Mononuclear cell (primary cell): Measurements from ENCODE around the gene PSMD14. TPM values are rescaled to one million over a fixed set of nuclear protein-coding genes. Genes with fewer than 3 reads are reported as not detected.
"Not testable (repeated sequence)": the region's sequence is repeated elsewhere in the genome, so short reads cannot be mapped to it uniquely, and the experiment has no call there.

Source experiments
- H3K27me3 ChIP-seq: 2 replicates; pipeline ENCODE4 v1.6.0; 2011; ENCODE audit warnings: low read length, control low read depth; ENCODE audit not compliant: insufficient read depth
- H3K4me1 ChIP-seq: 2 replicates; pipeline ENCODE4 v1.5.1; 2011; ENCODE audit warnings: mild to moderate bottlenecking, low read length, control low read depth; ENCODE audit not compliant: insufficient read depth
- H3K4me3 ChIP-seq: 2 replicates; pipeline ENCODE4 v1.5.1; 2011; ENCODE audit warnings: mild to moderate bottlenecking, low read length, moderate library complexity
- H3K9me3 ChIP-seq: 2 replicates; pipeline ENCODE4 v1.5.1; 2011; ENCODE audit warnings: low read depth, mild to moderate bottlenecking, control low read depth, low read length
- total RNA-seq: library from RNA; depleted of rRNA; stranded (reverse); fragments of >200 nt; gene quantifications from one replicate; pipeline ENCODE4 v1.2.3, GENCODE V29; 2012

Gene PSMD14
- total RNA-seq = 34.2 TPM

DNA sequence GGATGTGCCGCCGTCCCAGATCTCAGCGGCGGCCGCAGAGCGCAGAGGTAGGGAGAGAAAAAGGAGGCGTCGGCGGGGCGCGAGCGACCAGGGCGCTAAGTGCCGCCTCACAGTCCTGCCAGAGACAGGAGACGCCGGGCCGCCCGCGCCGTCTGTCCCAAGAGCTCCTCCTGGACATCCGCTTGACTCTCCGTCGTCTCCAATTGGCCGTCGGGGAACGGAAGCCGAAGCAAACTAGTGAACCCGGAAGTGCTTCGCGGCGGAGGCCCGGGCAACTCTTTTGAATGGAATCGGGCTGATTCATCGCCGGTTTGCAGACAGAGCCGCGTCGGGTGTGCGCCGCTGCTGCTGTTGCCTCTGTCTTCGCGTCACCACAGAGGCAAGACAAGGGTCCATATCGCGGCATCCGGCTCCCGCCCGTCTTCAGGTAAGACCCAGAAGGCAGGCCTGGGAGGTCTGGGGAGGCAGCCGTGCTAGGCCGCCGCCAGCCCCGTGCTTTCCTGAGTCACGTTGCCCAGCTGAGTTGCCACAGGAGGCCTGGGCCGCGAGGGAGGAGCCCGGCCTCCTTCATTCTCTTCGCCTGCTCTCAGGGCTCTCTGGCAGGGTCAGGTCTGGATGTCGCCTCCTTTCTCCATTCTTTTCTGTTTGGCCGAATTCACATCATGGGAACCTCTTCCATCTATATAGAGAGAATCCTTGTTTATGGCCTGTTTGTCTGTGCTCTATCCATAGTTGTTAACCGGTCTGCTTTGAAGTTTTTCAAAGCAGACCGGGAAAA lies at the start of gene PSMD14:
Gene PSMD14, plus strand, starts transcription at position 248 of the 778 bp plus-strand sequence. CDS start 10,401 bp downstream, outside the sequence.
- H3K4me3 ChIP-seq = peak within 1 kb of the TSS; percentile 85
- H3K27me3 ChIP-seq = no peaks in the 10 kb centered on the region
- peaks cover 6% of the 10 kb centered on the region for H3K9me3 ChIP-seq
- H3K4me1 ChIP-seq = peaks cover 28% of the 10 kb centered on the region

DNA sequence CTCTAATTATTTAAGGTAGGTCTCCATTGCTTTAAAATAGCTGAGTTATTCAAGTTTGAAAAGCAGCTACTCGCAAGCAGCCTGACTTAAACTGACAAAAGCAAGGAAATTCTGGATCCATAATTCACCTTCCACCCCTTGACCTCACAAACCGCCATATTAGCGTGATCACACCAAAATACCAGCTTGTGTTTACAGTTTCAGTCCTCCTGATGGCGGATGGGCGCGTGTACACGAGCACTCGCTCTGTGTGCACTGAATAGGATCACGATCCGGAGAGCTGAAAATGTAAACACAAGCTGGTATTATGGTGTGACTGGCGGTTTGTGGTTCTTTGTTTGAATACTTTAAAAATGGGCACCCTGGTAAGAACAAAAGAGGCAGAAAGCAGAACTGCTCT lies 42.4 kb upstream of the PSMD14 start:
- Histone ChIP-seq H3K9me3 (no peaks in the 10 kb centered on the region), H3K4me3 (no peak overlapping the region), H3K4me1 (no peaks in the 10 kb centered on the region), H3K27me3 (no peaks in the 10 kb centered on the region)

DNA sequence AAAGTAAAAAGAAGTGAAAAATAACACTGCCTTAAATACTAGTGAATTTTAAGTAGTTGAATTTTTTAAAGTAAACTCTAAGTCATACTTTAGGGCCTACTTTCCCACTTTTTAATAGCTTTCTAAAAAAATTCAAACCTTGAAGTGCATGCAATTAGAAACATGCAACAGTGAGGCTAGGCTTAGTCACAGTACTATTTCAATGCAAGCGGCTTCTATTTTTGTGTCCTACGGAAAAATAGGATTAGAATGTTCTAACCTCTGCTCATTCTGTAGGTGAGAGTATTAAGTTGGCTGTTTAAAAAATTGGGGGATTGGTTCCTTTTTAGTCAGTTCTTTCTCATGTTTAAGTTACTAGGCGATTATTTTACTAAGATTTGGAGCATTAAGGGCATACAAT lies 39.1 kb upstream of the PSMD14 start:
- H3K4me3 ChIP-seq = no peak overlapping the region
- H3K4me1 ChIP-seq = no peaks in the 10 kb centered on the region
- H3K27me3 ChIP-seq = no peaks in the 10 kb centered on the region
- H3K9me3 ChIP-seq = no peaks in the 10 kb centered on the region

DNA sequence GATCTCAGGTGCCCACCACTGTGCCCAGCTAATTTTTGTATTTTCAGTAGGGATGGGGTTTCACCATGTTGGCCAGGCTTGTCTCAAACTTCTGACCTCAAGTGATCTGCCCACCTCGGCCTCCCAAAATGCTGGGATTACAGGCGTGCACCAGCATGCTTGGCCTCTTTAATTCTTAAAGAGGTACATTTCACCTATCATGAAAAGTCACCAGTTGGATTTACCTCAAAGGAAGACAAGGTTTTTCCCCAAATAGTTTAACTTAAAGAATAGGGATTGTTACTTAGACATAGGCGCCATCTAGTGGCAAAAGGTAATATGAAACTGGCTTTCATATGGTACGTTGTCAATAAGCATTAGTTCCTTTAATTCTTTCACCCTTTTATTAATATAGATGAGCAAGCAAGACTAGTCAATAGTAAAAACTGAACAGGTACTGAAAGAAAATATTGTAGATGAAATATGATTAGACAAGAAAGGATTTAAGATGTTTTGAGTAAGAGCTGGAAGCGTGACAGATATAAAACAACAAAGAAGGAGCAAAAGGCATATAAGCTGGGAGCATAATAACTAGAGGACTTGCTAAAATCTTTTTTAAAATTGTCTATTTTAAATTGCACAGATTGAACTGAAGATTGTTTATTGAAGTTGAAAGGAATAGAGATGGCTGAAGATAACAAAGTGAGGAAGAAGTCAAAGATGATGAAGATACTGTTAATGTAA lies 35.0 kb upstream of the PSMD14 start:
- Histone ChIP-seq H3K4me1 (no peaks in the 10 kb centered on the region), H3K9me3 (no peaks in the 10 kb centered on the region), H3K4me3 (no peak overlapping the region), H3K27me3 (no peaks in the 10 kb centered on the region)

DNA sequence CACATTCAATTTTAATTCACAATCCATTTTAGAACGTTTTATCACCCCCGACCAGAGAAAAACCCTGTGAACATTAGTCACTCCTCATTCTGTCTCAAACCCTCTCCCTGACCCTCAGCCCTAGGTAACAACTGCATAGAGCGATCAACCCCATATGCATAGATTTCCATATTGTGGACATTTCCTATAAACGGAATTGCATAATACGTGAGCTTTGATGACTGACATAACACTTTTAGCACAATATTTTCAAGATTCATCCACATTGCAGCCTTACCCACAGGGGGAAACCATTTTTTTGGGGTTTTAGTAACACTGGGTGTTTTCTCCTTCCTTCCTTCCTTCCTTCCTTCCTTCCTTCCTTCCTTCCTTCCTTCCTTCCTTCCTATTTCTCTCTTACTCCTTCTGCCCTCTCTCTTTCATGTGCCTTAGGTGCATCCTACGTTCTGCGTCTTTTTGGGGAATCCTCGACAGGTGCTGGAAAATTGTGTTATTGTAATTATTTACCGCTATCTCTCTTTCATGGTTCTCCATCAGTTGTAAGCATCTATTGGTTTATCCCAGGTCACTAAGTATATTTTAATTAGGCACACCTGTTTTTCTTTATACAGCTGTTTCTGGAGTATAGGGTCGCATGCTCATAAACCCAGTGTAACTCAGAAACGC lies 29.5 kb upstream of the PSMD14 start:
- not testable (repeated sequence) for H3K4me1 ChIP-seq, H3K4me3 ChIP-seq, H3K9me3 ChIP-seq, H3K27me3 ChIP-seq

DNA sequence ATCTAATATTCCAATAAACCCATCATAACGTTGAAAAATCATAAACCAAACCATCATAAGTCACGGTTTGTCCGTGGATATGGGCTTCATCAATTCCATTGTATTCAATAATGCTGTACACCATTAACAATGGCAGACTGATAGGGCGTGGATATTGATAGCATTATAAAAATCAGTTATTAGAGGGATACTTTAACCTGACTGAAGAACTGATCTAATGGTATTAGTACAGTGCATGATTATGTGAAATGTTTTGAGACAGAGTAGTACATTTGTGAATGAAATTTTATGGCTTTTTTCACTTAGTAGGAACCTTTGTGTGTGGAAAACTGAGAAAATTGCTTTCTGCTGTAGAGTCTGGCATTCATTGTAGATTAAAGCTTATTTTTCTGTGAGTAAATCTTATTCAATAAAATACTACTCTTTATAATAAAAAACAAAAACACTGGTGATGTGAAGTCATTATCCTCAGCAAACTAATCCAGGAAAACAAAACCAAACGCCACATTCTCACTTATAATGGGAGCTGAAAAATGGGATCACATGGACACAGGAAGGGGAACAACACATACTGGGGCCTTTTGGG lies 28.9 kb upstream of the PSMD14 start:
- not testable (repeated sequence) for H3K4me1 ChIP-seq, H3K4me3 ChIP-seq, H3K27me3 ChIP-seq, H3K9me3 ChIP-seq

DNA sequence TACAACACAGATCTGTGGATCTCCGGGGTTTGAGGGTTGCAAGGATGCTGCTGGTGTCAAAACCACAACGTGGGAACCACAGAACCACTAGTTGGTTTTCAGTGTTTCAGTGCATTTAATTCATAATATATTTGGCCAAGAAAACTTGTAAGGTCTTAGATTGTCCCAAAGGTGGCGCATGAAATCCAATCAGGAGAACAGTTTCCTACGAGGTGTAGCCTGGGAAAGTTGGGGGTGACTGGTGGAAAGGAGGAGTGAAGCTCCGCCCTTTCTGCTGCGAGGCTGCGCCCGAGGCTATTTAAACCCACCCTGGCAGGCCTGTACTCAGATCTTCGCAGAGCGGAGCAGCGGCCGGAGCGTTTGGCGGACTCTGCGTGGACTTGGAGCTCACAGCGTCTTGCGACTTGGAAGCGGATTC lies 27.3 kb upstream of the PSMD14 start:
- not testable (repeated sequence) for H3K27me3 ChIP-seq, H3K9me3 ChIP-seq, H3K4me1 ChIP-seq, H3K4me3 ChIP-seq

DNA sequence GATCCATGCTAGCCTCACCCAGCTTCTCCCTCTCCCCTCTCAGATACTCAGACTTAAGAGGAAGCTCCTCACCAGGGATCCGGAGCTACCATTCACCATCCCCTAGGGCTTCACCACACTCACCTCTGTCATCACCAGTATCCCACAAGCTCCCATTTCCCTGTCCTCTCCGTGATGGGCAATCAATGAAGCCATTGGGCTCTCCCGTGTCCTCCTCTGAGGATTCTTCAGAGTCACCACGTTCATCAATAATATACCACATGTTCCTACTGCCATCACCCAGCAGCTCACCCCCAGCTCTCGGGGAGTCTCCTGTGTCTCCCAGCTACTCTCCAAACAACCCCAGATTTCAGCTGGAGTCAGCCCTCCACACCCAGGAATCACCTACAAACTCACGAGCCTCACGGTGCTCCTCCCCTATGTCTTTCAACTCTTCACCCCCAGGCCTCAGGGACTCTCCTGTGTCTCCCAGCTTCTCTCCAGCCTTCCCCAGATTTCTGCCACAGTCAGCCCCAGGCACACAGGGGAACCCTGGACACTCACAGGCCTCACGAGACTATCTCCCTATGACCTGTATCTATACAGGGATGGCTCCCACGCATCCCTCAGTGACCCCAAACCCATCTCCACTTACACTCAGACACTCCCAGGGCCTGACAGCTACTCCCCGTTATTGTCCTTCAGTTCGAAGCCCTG lies 26.5 kb upstream of the PSMD14 start:
- not testable (repeated sequence) for H3K4me1 ChIP-seq

DNA sequence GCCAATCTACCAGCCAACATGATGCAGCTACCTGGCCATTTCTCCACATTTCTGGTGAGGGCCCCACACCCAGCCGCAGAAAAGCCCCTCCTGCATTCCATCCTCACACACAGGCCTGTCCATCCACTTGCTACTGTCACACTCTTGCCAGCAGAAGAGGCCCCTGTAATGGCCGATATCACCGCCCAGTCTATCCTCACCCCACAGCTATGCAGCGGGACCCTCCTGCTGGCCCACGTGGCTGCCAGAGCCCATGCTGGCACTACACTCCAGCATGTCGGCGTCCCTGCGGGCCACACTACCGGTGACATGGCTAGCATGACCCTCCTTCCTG lies 25.9 kb upstream of the PSMD14 start:
- H3K27me3 ChIP-seq, H3K4me3 ChIP-seq, H3K9me3 ChIP-seq, H3K4me1 ChIP-seq: not testable (repeated sequence)

More for the DNA sequence above, 26.5 kb upstream of the PSMD14 start:
- H3K27me3 ChIP-seq, H3K4me3 ChIP-seq, H3K9me3 ChIP-seq: not testable (repeated sequence)

DNA sequence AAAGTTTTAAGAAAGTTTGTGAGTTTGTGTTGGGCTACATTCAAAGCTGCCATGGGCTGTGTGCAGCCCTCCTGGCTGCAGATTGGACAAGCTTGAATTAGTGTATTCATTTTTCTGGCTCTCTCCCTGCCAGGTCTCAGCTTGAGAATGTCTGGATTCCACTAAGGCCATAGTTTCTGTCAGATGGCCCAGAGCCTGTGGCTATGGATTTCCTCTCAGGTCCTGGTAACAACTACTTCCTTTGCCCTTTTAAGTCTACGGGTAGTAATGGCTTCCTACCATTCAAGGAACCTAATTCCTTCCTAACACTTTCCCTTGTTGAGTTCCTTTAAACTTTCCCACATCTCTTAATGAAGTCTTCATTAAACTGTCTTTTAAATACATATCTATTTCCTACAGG lies 24.3 kb upstream of the PSMD14 start:
- Histone ChIP-seq H3K4me1 (no peaks in the 10 kb centered on the region), H3K9me3 (no peaks in the 10 kb centered on the region), H3K4me3 (no peak overlapping the region), H3K27me3 (no peaks in the 10 kb centered on the region)

DNA sequence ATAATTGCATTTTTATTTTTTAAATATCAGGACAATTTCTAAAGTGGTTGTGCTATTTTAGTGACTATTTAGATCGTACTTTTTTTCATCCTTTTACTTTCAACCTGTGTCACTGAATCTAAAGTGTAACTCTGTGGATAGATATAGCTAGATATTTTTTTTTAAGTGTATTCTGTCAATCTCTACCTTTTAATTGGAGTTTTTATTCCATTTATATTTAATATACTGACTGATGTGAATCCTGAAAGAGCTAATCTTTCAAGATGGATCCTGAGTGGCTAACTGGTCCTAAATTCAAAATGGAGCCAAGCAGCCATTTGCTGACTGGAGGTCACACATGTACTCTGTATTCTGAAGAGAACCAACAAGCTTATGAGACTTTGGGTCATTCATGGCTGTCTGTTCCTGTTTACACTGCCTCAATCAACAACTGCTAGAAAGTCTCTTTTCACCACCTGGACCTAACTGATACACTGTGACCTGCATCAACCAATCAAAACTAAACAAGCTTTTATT lies 4.6 kb upstream of the PSMD14 start:
- Histone ChIP-seq H3K4me3 (no peak overlapping the region), H3K9me3 (peaks cover 6% of the 10 kb centered on the region), H3K27me3 (peaks cover 17% of the 10 kb centered on the region), H3K4me1 (peaks cover 8% of the 10 kb centered on the region)

DNA sequence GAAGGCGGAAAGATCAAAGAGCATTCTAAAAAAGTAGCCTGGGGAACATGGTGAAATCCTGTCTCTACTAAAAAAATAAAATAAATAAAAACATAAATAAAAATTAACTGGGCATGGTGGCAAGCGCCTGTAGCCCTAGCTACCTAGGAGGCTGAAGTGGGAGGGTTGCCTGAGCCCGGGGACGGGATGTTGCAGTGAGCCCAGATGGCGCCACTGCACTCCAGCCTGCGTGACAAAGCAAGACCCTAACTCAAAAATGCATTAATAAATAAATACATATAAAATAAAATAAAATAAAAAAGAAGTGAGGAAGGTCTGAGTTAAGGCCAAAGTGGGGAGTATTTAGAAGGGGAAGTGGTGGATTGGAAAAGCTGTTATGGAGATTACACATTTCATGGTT lies 1.3 kb upstream of the PSMD14 start:
- Histone ChIP-seq H3K27me3 (peaks cover 5% of the 10 kb centered on the region), H3K9me3 (peaks cover 6% of the 10 kb centered on the region), H3K4me3 (no peak overlapping the region), H3K4me1 (peaks cover 28% of the 10 kb centered on the region)

DNA sequence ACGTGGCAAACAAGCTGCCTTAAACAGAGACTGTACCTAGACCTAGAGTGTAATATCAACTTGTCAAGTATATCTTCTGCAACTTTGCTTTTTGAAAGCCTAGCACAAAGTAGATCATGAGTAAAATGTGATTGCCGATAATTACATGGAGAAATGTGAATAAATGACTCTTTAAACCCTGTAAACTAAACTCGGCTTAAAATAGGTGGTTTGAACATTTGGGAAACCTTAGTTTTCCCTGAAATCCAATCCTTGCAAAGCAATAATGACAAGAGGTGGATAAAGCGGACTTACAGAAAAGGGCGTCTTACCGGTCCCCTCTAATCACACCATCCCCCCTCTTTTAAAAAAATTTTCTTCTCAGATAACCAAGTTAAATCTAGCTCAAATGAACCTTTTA lies 549 bp upstream of the PSMD14 start:
- Histone ChIP-seq H3K27me3 (no peaks in the 10 kb centered on the region), H3K4me1 (peaks cover 28% of the 10 kb centered on the region), H3K4me3 (peak overlapping the region; percentile 85), H3K9me3 (peaks cover 6% of the 10 kb centered on the region)

DNA sequence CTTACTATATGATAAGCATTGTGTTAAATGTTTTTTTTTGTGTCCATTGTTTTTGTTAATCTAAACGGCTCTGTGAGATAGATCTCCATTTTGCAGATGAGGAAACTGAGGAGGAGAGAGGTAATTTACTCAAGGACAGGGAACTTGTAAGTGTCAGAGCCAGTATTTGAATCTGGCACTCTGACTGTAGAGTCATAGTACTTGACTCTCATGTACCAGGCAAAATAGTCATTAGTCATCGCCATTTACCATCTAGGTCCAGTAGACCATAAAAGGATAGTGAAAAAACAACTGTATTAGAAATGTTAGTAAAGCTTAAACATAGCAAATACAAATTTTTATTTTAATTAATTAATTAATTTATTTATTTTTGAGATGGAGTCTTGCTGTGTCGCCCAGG lies 4.8 kb downstream of the PSMD14 start:
- Histone ChIP-seq H3K27me3 (no peaks in the 10 kb centered on the region), H3K4me1 (peaks cover 20% of the 10 kb centered on the region), H3K9me3 (no peaks in the 10 kb centered on the region), H3K4me3 (no peak overlapping the region)

DNA sequence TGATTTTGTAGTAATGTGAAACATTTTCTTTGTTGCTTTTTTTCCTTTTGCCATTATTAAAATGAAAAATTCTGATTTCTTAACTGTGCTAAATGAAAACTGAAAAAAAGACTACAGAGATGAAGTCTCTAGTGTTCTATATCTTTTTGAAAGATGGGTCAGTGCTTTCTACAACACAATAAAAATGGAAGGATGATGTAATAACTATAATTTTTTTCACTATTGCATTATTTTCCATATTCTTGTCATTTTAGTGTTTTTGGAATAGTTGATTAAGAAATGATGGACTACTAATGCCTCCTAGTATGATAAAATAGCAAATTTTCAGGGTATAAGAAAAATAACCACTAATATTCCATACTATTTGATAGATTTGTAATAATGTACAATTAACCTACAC lies 7.2 kb downstream of the PSMD14 start:
- Histone ChIP-seq H3K4me1 (peaks cover 5% of the 10 kb centered on the region), H3K4me3 (no peak overlapping the region), H3K9me3 (no peaks in the 10 kb centered on the region), H3K27me3 (no peaks in the 10 kb centered on the region)
